Measurements from ENCODE around the gene ADGRD1.

GRCh38 chr12:131113568-131114270 lies 160.0 kb downstream of the ADGRD1 start:
- no peak for TF ChIP-seq EZH2 (IDR thresholded peaks at IDR 0.05; ENCODE audit: borderline replicate concordance, low read depth, low read length, severe bottlenecking)
- no peak for TF ChIP-seq CTCF (IDR thresholded peaks at IDR 0.05; ENCODE audit: borderline replicate concordance, extremely low read depth, low read length, poor library complexity, severe bottlenecking)

All from DND-41 (cell line).